Neutrophil (primary cell): ENCODE results near the gene RBKS.

Experiments
- H3K27ac ChIP-seq: fragments of 200-600 bp; sonication (generic); 2 replicates; pipeline ENCODE4 v1.5.1; 2016; ENCODE audit warnings: mild to moderate bottlenecking, moderate library complexity
- H3K27me3 ChIP-seq: fragments of 200-600 bp; sonication (generic); 2 replicates; pipeline ENCODE4 v1.6.0; 2016; ENCODE audit warnings: mild to moderate bottlenecking
- H3K36me3 ChIP-seq: fragments of 200-600 bp; sonication (generic); 2 replicates; pipeline ENCODE4 v1.5.1; 2017
- H3K4me1 ChIP-seq, 2 experiments: fragments of 200-600 bp in 1 of 2; sonication (generic) in 1 of 2; 1 replicate in 1 of 2; 2 replicates in 1 of 2; pipeline versions ENCODE4 v1.5.1 to v1.6.1; 2013 to 2016; ENCODE audit warnings: low read depth in 1 of 2, low read length in 1 of 2, mild to moderate bottlenecking in 1 of 2, moderate library complexity in 1 of 2; ENCODE audit not compliant: control insufficient read depth in 1 of 2, insufficient read depth in 1 of 2
- H3K4me3 ChIP-seq, 2 experiments: fragments of 200-600 bp in 1 of 2; sonication (generic) in 1 of 2; 1 replicate in 1 of 2; 2 replicates in 1 of 2; pipeline ENCODE4 v1.5.1; 2013 to 2016; ENCODE audit warnings: low read depth in 1 of 2, low read length in 1 of 2, mild to moderate bottlenecking in 1 of 2, moderate library complexity in 1 of 2
- H3K9me3 ChIP-seq: fragments of 200-600 bp; sonication (generic); 2 replicates; pipeline ENCODE4 v1.5.1; 2016
- TF ChIP-seq, protein P1 (sequence below): fragments of 200-600 bp; sonication (generic); IDR thresholded peaks from 2 replicates; pipeline ENCODE4 v1.5.1; 2016; ENCODE audit warnings: antibody characterized with exemption

RBKS gene

DNA sequence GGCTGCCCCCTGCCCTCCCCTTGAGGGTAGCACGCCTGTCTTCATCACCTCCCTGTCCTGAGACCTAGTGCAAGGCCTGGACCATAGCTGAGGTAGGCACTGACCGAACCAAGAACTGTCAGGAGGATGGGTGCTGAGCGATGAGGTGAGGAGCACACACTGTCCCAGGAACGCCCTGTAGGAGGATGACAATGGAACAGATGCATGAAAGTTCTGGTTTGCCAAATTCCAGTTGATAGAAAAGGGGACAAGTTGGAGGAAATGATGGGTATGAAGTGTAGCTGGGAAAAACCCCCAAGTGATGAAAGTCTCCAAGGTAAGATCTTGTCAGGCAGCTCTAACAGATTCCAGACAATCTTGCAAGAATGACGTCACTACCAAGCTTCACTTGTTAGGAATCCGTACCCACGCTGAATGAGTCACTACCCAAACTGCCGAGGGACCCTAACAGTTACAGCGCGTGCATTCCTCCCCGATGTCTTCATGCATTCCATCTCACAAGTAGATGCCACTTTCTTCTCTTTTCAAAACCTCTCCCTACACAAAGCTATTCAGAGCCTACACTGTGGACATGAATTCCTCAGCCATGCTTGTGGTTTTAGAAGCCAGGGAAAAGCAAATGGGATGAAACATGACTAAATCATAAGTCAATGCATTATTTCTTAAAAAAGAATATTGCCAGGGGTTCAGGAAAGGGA lies 91.1 kb downstream of the RBKS start:
- no peaks in the 10 kb centered on the region for H3K36me3 ChIP-seq

GRCh38 chr2:27798486-27798885 lies 91.7 kb downstream of the RBKS start:
- Histone ChIP-seq H3K4me1 (peaks cover 22 to 26% of the 10 kb centered on the region in 2 experiments), H3K36me3 (no peaks in the 10 kb centered on the region), H3K27me3 (no peaks in the 10 kb centered on the region), H3K9me3 (no peaks in the 10 kb centered on the region), H3K27ac (no peak overlapping the region), H3K4me3 (no peak overlapping the region)
- TF ChIP-seq, protein P1, sequence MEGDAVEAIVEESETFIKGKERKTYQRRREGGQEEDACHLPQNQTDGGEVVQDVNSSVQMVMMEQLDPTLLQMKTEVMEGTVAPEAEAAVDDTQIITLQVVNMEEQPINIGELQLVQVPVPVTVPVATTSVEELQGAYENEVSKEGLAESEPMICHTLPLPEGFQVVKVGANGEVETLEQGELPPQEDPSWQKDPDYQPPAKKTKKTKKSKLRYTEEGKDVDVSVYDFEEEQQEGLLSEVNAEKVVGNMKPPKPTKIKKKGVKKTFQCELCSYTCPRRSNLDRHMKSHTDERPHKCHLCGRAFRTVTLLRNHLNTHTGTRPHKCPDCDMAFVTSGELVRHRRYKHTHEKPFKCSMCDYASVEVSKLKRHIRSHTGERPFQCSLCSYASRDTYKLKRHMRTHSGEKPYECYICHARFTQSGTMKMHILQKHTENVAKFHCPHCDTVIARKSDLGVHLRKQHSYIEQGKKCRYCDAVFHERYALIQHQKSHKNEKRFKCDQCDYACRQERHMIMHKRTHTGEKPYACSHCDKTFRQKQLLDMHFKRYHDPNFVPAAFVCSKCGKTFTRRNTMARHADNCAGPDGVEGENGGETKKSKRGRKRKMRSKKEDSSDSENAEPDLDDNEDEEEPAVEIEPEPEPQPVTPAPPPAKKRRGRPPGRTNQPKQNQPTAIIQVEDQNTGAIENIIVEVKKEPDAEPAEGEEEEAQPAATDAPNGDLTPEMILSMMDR, result no peak

More for the DNA sequence above, 91.1 kb downstream of the RBKS start:
- Histone ChIP-seq H3K4me3 (no peak overlapping the region), H3K9me3 (no peaks in the 10 kb centered on the region), H3K27ac (no peak overlapping the region), H3K4me1 (peaks cover 22 to 26% of the 10 kb centered on the region in 2 experiments), H3K27me3 (no peaks in the 10 kb centered on the region)
- TF ChIP-seq, protein P1, result no peak

DNA sequence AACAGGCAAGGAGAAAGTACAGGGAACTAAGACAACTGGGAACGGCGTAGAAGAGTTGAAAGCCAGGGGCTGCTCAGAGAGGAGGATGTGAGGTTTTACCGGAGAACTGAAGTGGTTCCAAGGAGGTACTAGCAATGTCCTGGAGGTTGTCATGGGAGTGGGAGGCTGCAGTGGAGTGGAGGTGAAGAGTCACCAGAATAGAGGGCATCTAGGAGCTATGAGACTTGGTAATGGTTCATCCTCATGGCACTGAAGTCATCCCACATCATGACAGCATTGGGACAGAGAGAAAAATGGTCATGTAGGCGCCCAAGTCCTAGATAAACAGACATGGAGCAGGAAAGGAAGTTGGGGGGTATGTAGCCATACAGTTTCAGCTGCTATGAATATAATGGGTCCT lies 92.3 kb downstream of the RBKS start:
- Histone ChIP-seq H3K27ac (no peak overlapping the region), H3K9me3 (no peaks in the 10 kb centered on the region), H3K4me1 (peaks cover 22 to 26% of the 10 kb centered on the region in 2 experiments), H3K36me3 (no peaks in the 10 kb centered on the region), H3K4me3 (no peak overlapping the region), H3K27me3 (no peaks in the 10 kb centered on the region)
- TF ChIP-seq, protein P1, result no peak

GRCh38 chr2:27796791-27797765 lies 93.1 kb downstream of the RBKS start:
- no peaks in the 10 kb centered on the region for H3K9me3 ChIP-seq
- H3K27me3 ChIP-seq, result no peaks in the 10 kb centered on the region
- peaks cover 22 to 26% of the 10 kb centered on the region in 2 experiments for H3K4me1 ChIP-seq
- TF ChIP-seq, protein P1, result no peak
- H3K27ac ChIP-seq, result peak overlapping the region; percentile 26
- no peaks in the 10 kb centered on the region for H3K36me3 ChIP-seq
- no peak overlapping the region for H3K4me3 ChIP-seq

- Histone ChIP-seq H3K36me3 (no peaks in the 10 kb centered on the region), H3K4me3 (no peak overlapping the region), H3K27me3 (no peaks in the 10 kb centered on the region), H3K27ac (no peak overlapping the region), H3K4me1 (peaks cover 22 to 26% of the 10 kb centered on the region in 2 experiments), H3K9me3 (no peaks in the 10 kb centered on the region)
- TF ChIP-seq, protein P1, result no peak
Measured at GRCh38 chr2:27795868-27796277, 94.3 kb downstream of the RBKS start.
